ENCODE measurements around the gene ARHGAP31.

DNA sequence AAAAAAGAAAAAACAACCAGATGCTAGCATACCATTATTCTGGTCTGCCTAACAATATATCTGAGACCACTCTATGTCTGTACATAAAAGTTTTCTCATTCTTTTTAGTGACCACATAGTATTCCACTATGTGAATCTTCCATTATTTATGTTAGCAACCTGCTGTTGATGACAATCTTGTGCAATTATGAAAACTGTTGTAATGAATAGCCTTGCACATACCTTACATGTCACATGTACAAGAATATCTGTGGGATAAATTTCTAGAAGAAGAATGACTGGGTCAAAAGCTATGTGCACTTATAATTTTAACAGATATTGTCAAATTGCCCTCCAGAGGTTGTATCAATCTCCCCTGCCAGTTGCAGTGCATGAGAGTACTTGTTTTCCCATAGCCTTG is 62.5 kb downstream of the ARHGAP31 start:
- TF ChIP-seq YY1 (IDR thresholded peaks at IDR 0.05; ENCODE audit: insufficient read depth, insufficient read length) (no peak), ZNF274 (IDR thresholded peaks at IDR 0.05; ENCODE audit: low read depth, low read length) (no peak)
